HCT116 (cell line): Measurements from ENCODE around the gene OXTR. TPM values are rescaled to one million over a fixed set of nuclear protein-coding genes. Genes with fewer than 3 reads are reported as not detected.

ENCODE experiments used
- ATAC-seq: fragments of 200-7000 bp; cut with Tn5 transposase; 2 replicates; pipeline ENCODE4 v1.9.1; 2020; ENCODE audit warnings: mild to moderate bottlenecking, moderate library complexity
- BruUV-seq: library from RNA; stranded (reverse); fragments of 400-500 nt; replicated peaks from 2 replicates; lab custom pipeline; 2021; lab: Mats Ljungman, UMichigan
- CTCF ChIA-PET: fragments of 300-600 bp; sonication (Branson Sonifier 250); formaldehyde crosslinking; loops from one replicate; lab custom pipeline; 2021; ENCODE audit warnings: antibody characterized with exemption; lab: Charles Lee
- POLR2A ChIA-PET: fragments of 300-600, 350-600 bp; sonication (Branson Sonifier 250); formaldehyde crosslinking; loops from one replicate; lab custom pipeline; 2021; ENCODE audit warnings: antibody characterized with exemption; lab: Charles Lee
- RAD21 ChIA-PET, 2 experiments: fragments of 300-600 bp; sonication (Branson Sonifier 250); formaldehyde crosslinking; loops; one replicate each; lab custom pipeline; 2023; ENCODE audit warnings: low total read pairs in 2 of 2; ENCODE audit not compliant: uncharacterized antibody in 2 of 2, unreplicated experiment in 2 of 2, low non-redundant PET in 1 of 2; lab: Charles Lee
- DNase-seq: peaks from one replicate; pipeline ENCODE4 v3.0.0-alpha.2; 2010; ENCODE audit warnings: low read depth, low spot score
- H2AFZ ChIP-seq: fragments of 200-600 bp; shearing (Covaris generic), sonication (generic); 2 replicates; pipeline ENCODE4 v1.6.1; 2017; ENCODE audit warnings: low read depth, mixed run types, mixed read lengths, antibody characterized with exemption, low read length; ENCODE audit not compliant: poor library complexity, severe bottlenecking
- H3K27ac ChIP-seq: 2 replicates; pipeline ENCODE4 v1.5.1; 2012; ENCODE audit warnings: low read depth, low read length
- H3K27me3 ChIP-seq: fragments of 200-600 bp; sonication (generic); 2 replicates; pipeline ENCODE4 v1.6.1; 2016; ENCODE audit warnings: mixed run types, low read length, mixed read lengths; ENCODE audit not compliant: insufficient read depth
- H3K36me3 ChIP-seq, 2 experiments: fragments of 200-500 bp in 1 of 2; fragments of 200-600 bp in 1 of 2; sonication (Bioruptor generic) in 1 of 2; sonication (generic) in 1 of 2; 2 replicates each; pipeline versions ENCODE4 v1.5.1 to v1.6.1; 2014 to 2016; ENCODE audit warnings: low read length in 2 of 2, inconsistent platforms in 1 of 2, mixed read lengths in 1 of 2, mixed run types in 1 of 2; ENCODE audit not compliant: insufficient read depth in 2 of 2, control insufficient read depth in 1 of 2
- H3K4me1 ChIP-seq, 2 experiments: fragments of 200-600 bp in 1 of 2; sonication (generic) in 1 of 2; 2 replicates each; pipeline versions ENCODE4 v1.5.1 to v1.6.1; 2012 to 2017; ENCODE audit warnings: low read length in 2 of 2, inconsistent platforms in 1 of 2, mild to moderate bottlenecking in 1 of 2, mixed read lengths in 1 of 2, mixed run types in 1 of 2, moderate library complexity in 1 of 2; ENCODE audit not compliant: insufficient read depth in 2 of 2, control insufficient read depth in 1 of 2
- H3K4me2 ChIP-seq: fragments of 200-600 bp; sonication (generic); 2 replicates; pipeline ENCODE4 v1.6.1; 2017; ENCODE audit warnings: mixed run types, low read length, mixed read lengths
- H3K4me3 ChIP-seq, 2 experiments: fragments of 200-600 bp in 1 of 2; sonication (generic) in 1 of 2; replicated peaks in 1 of 2; 2 replicates each; pipeline ENCODE4 v1.5.1; 2011 to 2016; ENCODE audit warnings: low read length in 2 of 2, control low read depth in 1 of 2, low read depth in 1 of 2, mild to moderate bottlenecking in 1 of 2, mixed read lengths in 1 of 2, mixed run types in 1 of 2
- H3K79me2 ChIP-seq: fragments of 200-600 bp; sonication (generic); 2 replicates; pipeline ENCODE4 v1.6.1; 2017; ENCODE audit warnings: mild to moderate bottlenecking, mixed run types, low read length, moderate library complexity, mixed read lengths; ENCODE audit not compliant: insufficient read depth
- H3K9ac ChIP-seq: fragments of 200-600 bp; sonication (generic); 2 replicates; pipeline ENCODE4 v1.6.1; 2016; ENCODE audit warnings: low read length, mixed read lengths
- H3K9me2 ChIP-seq: fragments of 200-600 bp; sonication (generic), shearing (Covaris generic); 2 replicates; pipeline ENCODE4 v1.6.1; 2017; ENCODE audit warnings: mixed run types, mild to moderate bottlenecking, moderate library complexity; ENCODE audit not compliant: insufficient read depth
- H3K9me3 ChIP-seq, 2 experiments: fragments of 200-500 bp in 1 of 2; fragments of 200-600 bp in 1 of 2; sonication (Bioruptor generic) in 1 of 2; sonication (generic) in 1 of 2; 2 replicates each; pipeline ENCODE4 v1.6.1; 2014 to 2017; ENCODE audit warnings: low read length in 2 of 2, mixed read lengths in 2 of 2, inconsistent platforms in 1 of 2, low read depth in 1 of 2, mild to moderate bottlenecking in 1 of 2, mixed run types in 1 of 2, moderate library complexity in 1 of 2; ENCODE audit not compliant: control insufficient read depth in 1 of 2, insufficient read depth in 1 of 2
- H4K20me1 ChIP-seq: fragments of 200-600 bp; sonication (generic), shearing (Covaris generic); 2 replicates; pipeline ENCODE4 v1.6.1; 2017; ENCODE audit warnings: mixed run types, mild to moderate bottlenecking, moderate library complexity; ENCODE audit not compliant: insufficient read depth
- ATF3 ChIP-seq: IDR thresholded peaks from 2 replicates; pipeline ENCODE4 v1.6.1; 2012
- CBX3 ChIP-seq: IDR thresholded peaks from 2 replicates; pipeline ENCODE4 v1.6.1; 2012; ENCODE audit warnings: low read depth
- CEBPB ChIP-seq: IDR thresholded peaks from 2 replicates; pipeline ENCODE4 v1.6.1; 2012; ENCODE audit warnings: low read depth
- CTCF ChIP-seq, 3 experiments: fragments of 200-600 bp in 1 of 3; sonication (generic) in 1 of 3; IDR thresholded peaks in 2 of 3; conservative IDR thresholded peaks in 1 of 3; 2 replicates each; pipeline ENCODE4 v1.5.1; 2012 to 2017; ENCODE audit warnings: low read depth in 2 of 3, low read length in 2 of 3, antibody characterized with exemption in 1 of 3, borderline replicate concordance in 1 of 3, control low read depth in 1 of 3, mild to moderate bottlenecking in 1 of 3, mixed read lengths in 1 of 3, mixed run types in 1 of 3, moderate library complexity in 1 of 3; ENCODE audit not compliant: insufficient read depth in 1 of 3
- EGR1 ChIP-seq: IDR thresholded peaks from 2 replicates; pipeline ENCODE4 v1.6.1; 2012; ENCODE audit warnings: low read depth
- EZH2 ChIP-seq: fragments of 200-600 bp; sonication (generic); IDR thresholded peaks from 2 replicates; pipeline ENCODE4 v1.6.1; 2017; ENCODE audit warnings: antibody characterized with exemption, mixed run types
- EZH2phosphoT487 ChIP-seq: fragments of 200-600 bp; IDR thresholded peaks from 2 replicates; pipeline ENCODE4 v1.6.1; 2018; ENCODE audit warnings: antibody characterized with exemption, borderline replicate concordance
- FOSL1 ChIP-seq: IDR thresholded peaks from 2 replicates; pipeline ENCODE4 v1.6.1; 2012; ENCODE audit warnings: low read depth
- MAX ChIP-seq: IDR thresholded peaks from 2 replicates; pipeline ENCODE4 v1.6.1; 2012
- POLR2AphosphoS5 ChIP-seq: IDR thresholded peaks from 2 replicates; pipeline ENCODE4 v1.6.1; 2011; ENCODE audit warnings: mild to moderate bottlenecking, low read depth, low read length, moderate library complexity
- RAD21 ChIP-seq: IDR thresholded peaks from 2 replicates; pipeline ENCODE4 v1.6.1; 2012; ENCODE audit warnings: low read depth, mild to moderate bottlenecking
- SIN3A ChIP-seq: IDR thresholded peaks from 2 replicates; pipeline ENCODE4 v1.6.1; 2012; ENCODE audit warnings: low read depth
- SP1 ChIP-seq: IDR thresholded peaks from 2 replicates; pipeline ENCODE4 v1.6.1; 2012; ENCODE audit warnings: low read depth
- YY1 ChIP-seq: IDR thresholded peaks from 2 replicates; pipeline ENCODE4 v1.6.1; 2011; ENCODE audit warnings: low read length, low read depth, moderate library complexity, mild to moderate bottlenecking; ENCODE audit not compliant: insufficient replicate concordance; ENCODE audit errors: extremely low read depth
- ZBTB33 ChIP-seq: IDR thresholded peaks from 2 replicates; pipeline ENCODE4 v1.6.1; 2011; ENCODE audit warnings: mild to moderate bottlenecking, low read length, moderate library complexity; ENCODE audit not compliant: insufficient replicate concordance; ENCODE audit errors: extremely low read depth
- ZFX ChIP-seq: fragments of 450-650 bp; IDR thresholded peaks from 2 replicates; pipeline ENCODE4 v1.6.1; 2017
- ZNF274 ChIP-seq: fragments of 200-500 bp; sonication (Bioruptor generic); IDR thresholded peaks from 2 replicates; pipeline ENCODE4 v1.6.1; 2014; ENCODE audit warnings: mild to moderate bottlenecking, low read depth, low read length, inconsistent platforms
- intact Hi-C: fragments of 100-400 bp; cut with micrococcal nuclease; formaldehyde crosslinking; loops from 2 replicates; pipeline ENCODE4 v1.10.0; 2022
- total RNA-seq: library from RNA; stranded (reverse); gene quantifications from one replicate; pipeline ENCODE4 v1.2.1, GENCODE V29; 2021; ENCODE audit not compliant: unreplicated experiment

Gene OXTR
- total RNA-seq, 1 experiment from 2014 or later = 1.3 TPM

- Histone ChIP-seq H4K20me1 (no peaks in the 10 kb centered on the region), H3K27ac (no peak overlapping the region), H3K9ac (no peak overlapping the region), H3K4me2 (no peak overlapping the region), H3K79me2 (no peaks in the 10 kb centered on the region), H3K4me1 (peaks cover 0 to 10% of the 10 kb centered on the region in 2 experiments; a peak in 1 of 4 replicates), H3K9me3 (no peaks in the 10 kb centered on the region), H3K4me3 (no peak overlapping the region), H3K9me2 (no peaks in the 10 kb centered on the region), H3K27me3 (no peaks in the 10 kb centered on the region), H2AFZ (no peak overlapping the region), H3K36me3 (no peaks in the 10 kb centered on the region)
- no peak for ATAC-seq
- TF ChIP-seq CBX3 = no peak
- no peak for TF ChIP-seq ATF3
- no peak for TF ChIP-seq FOSL1
- TF ChIP-seq ZFX = no peak
- no peak for TF ChIP-seq EZH2phosphoT487
- no peak for TF ChIP-seq EGR1
- TF ChIP-seq POLR2AphosphoS5 = no peak
- TF ChIP-seq CEBPB = no peak
- TF ChIP-seq YY1 = no peak
- TF ChIP-seq SIN3A = no peak
- ChIA-PET CTCF (no interaction called here), RAD21 (no interaction called here), POLR2A (no interaction called here)
- intact Hi-C loops = loop anchor here (10.0 kb wide), 1 partner anchor 102 kb away; no protein-coding TSS in a partner anchor
- no peak for DNase-seq
- no TSS peak for BruUV-seq
Measured at GRCh38 chr3:8767256-8767666, 2.2 kb downstream of the OXTR start.

- Histone ChIP-seq H2AFZ (no peak overlapping the region), H4K20me1 (no peaks in the 10 kb centered on the region), H3K36me3 (no peaks in the 10 kb centered on the region), H3K27me3 (no peaks in the 10 kb centered on the region), H3K9me3 (no peaks in the 10 kb centered on the region), H3K9me2 (no peaks in the 10 kb centered on the region), H3K4me2 (no peak overlapping the region), H3K4me3 (no peak overlapping the region), H3K9ac (no peak overlapping the region), H3K27ac (no peak overlapping the region), H3K4me1 (peaks cover 0 to 10% of the 10 kb centered on the region in 2 experiments; a peak in 1 of 4 replicates), H3K79me2 (no peaks in the 10 kb centered on the region)
- ChIA-PET RAD21 (no interaction called here), CTCF (no interaction called here), POLR2A (no interaction called here)
- intact Hi-C loops = loop anchor here (10.0 kb wide), 1 partner anchor 101 kb away; no protein-coding TSS in a partner anchor
- DNase-seq (no peak), ATAC-seq (no peak)
- BruUV-seq = no TSS peak
- no peak for TF ChIP-seq SIN3A
- TF ChIP-seq EZH2phosphoT487 = no peak
- TF ChIP-seq EGR1 = no peak
- no peak for TF ChIP-seq MAX
- no peak for TF ChIP-seq SP1
- no peak for TF ChIP-seq ZFX
- TF ChIP-seq EZH2 = no peak
- TF ChIP-seq CEBPB = no peak
- TF ChIP-seq CBX3 = no peak
- TF ChIP-seq ZNF274 = no peak
- TF ChIP-seq RAD21 = no peak
- no peak for TF ChIP-seq CTCF (IDR thresholded peaks at IDR 0.05 in 2 of 3, conservative IDR thresholded peaks at IDR 0.05 in 1 of 3; ENCODE audit: borderline replicate concordance in 1 of 3, insufficient read depth in 1 of 3, low read depth in 2 of 3, low read length in 2 of 3)
- no peak for TF ChIP-seq ZBTB33
Measured at GRCh38 chr3:8766148-8766547, 3.3 kb downstream of the OXTR start.
